NT2/D1 (cell line): Measurements from ENCODE around the gene DIS3L2.

Source experiments
- DNase-seq: peaks from one replicate; pipeline ENCODE4 v3.0.0-alpha.2; 2011; ENCODE audit warnings: low read depth, low spot score
- H3K27me3 ChIP-seq: 2 replicates; pipeline ENCODE4 v1.6.0; 2011; ENCODE audit warnings: mild to moderate bottlenecking; ENCODE audit not compliant: insufficient read length, insufficient read depth
- H3K36me3 ChIP-seq: 2 replicates; pipeline ENCODE4 v1.6.1; 2011; ENCODE audit warnings: mild to moderate bottlenecking, low read length, mixed read lengths; ENCODE audit not compliant: insufficient read depth, insufficient read length
- H3K4me1 ChIP-seq: 2 replicates; pipeline ENCODE4 v1.5.1; 2011; ENCODE audit not compliant: insufficient read depth, insufficient read length
- H3K4me3 ChIP-seq: 2 replicates; pipeline ENCODE4 v1.5.1; 2011; ENCODE audit warnings: low read depth; ENCODE audit not compliant: insufficient read length
- H3K9ac ChIP-seq: 2 replicates; pipeline ENCODE4 v1.6.0; 2011; ENCODE audit warnings: low read depth; ENCODE audit not compliant: insufficient read length
- H3K9me3 ChIP-seq: 2 replicates; pipeline ENCODE4 v1.5.1; 2011; ENCODE audit warnings: mild to moderate bottlenecking, low read length; ENCODE audit not compliant: insufficient read depth
- SUZ12 ChIP-seq: IDR thresholded peaks from 2 replicates; pipeline ENCODE4 v1.6.1; 2011; ENCODE audit not compliant: insufficient read length, insufficient read depth; ENCODE audit errors: extremely low read depth
- YY1 ChIP-seq: IDR thresholded peaks from 2 replicates; pipeline ENCODE4 v1.6.1; 2011; ENCODE audit not compliant: insufficient read length, insufficient read depth
- ZNF274 ChIP-seq: IDR thresholded peaks from 2 replicates; pipeline ENCODE4 v1.6.1; 2011; ENCODE audit warnings: mild to moderate bottlenecking, low read depth, low read length

Gene DIS3L2

DNA sequence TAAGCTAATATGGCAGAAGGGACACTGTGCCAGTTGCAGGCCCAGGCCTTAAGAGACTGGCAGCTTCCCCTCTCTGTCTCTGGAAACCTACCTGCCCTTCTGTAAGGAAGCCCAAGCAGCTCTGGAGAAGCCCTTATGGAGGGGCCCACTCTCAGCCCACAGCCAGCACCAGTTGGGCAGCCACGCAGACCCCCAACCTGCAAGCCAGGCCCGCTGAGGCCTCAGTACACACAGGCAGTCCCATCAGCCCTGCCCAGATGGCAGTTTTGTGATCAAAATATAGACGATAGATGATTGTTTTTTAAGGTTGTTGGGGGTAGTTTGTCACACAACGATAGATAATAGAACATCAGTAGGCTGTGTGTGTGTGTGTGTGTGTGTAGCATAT, 380.2 kb downstream of the DIS3L2 start:
- Histone ChIP-seq H3K4me1 (peaks cover 7% of the 10 kb centered on the region), H3K27me3 (no peaks in the 10 kb centered on the region), H3K36me3 (peaks cover 8% of the 10 kb centered on the region), H3K9me3 (no peaks in the 10 kb centered on the region), H3K4me3 (no peak overlapping the region), H3K9ac (no peak overlapping the region)
- DNase-seq, result no peak
- TF ChIP-seq SUZ12 (no peak), ZNF274 (no peak), YY1 (no peak)

DNA sequence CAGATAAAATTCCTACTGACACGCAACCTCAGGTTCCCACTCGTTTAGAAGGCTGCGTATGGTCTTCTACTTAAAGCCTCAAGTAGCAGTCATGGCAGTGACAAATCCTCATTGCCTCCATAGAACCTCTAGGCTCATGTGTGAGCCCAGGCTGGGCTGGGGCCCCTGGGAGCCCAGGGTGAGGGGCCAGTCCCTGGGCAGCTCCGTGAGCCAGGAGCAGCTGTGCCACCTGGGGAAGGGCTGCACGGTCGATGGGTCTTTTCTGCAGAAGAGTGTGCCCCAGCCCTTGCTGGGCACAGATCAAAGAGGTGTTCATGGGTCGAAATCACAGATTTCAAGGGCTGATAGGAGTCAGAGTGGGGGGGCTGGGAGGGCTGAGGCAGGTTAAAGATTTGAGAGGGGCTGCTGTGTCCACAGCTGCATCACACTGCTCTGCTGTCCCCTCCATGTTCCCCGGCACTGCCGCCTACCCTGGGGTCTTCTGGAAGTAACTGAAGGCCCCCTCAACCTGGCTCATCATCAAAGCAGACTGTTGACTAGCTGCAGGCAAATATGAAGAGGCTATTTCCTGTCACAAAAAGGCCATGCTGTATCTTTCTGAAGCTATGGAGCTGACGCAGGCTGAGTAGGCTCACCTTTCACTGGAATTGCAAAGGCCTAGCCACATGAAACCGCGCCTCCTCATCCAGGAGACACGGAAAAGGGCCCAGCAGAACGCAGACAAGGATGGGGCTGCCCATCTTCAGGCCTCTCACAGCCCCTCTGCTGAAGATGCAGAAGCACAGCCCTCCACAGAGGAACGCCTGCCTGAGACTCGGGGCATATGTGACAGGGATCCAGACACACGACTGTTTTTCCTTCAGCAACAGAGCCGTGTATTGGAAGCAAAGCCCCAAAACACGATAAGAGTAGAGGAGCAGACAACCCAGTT, 381.4 kb downstream of the DIS3L2 start:
- no peak overlapping the region for H3K9ac ChIP-seq
- H3K27me3 ChIP-seq, result no peaks in the 10 kb centered on the region
- no peaks in the 10 kb centered on the region for H3K9me3 ChIP-seq
- H3K36me3 ChIP-seq, result peaks cover 2% of the 10 kb centered on the region
- TF ChIP-seq ZNF274, result no peak
- no peak for TF ChIP-seq SUZ12
- TF ChIP-seq YY1, result no peak
- H3K4me3 ChIP-seq, result no peak overlapping the region
- no peak for DNase-seq
- peaks cover 7% of the 10 kb centered on the region for H3K4me1 ChIP-seq

DNA sequence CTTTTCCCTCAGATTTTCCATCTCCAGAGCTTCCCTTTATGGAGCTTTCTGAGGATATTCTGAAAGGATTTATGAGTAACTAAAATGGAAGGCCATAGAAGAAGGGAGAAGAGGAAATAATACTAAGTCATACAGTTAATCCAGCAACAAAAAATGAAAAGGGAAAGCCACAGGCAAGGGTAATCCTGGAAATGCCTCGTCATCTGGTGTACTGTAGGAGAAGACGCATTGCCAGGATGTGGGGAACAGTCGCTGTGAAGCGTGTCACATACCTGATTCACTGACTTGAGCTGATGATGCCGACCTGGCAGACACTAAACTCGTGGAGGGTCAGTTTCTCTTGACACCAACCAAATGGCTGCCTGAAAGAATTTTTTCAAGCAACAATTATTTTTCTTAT, 382.3 kb downstream of the DIS3L2 start:
- TF ChIP-seq YY1 (no peak), SUZ12 (no peak), ZNF274 (no peak)
- Histone ChIP-seq H3K4me3 (no peak overlapping the region), H3K9ac (no peak overlapping the region), H3K9me3 (no peaks in the 10 kb centered on the region), H3K4me1 (peaks cover 7% of the 10 kb centered on the region), H3K36me3 (peaks cover 2% of the 10 kb centered on the region), H3K27me3 (no peaks in the 10 kb centered on the region)
- no peak for DNase-seq

DNA sequence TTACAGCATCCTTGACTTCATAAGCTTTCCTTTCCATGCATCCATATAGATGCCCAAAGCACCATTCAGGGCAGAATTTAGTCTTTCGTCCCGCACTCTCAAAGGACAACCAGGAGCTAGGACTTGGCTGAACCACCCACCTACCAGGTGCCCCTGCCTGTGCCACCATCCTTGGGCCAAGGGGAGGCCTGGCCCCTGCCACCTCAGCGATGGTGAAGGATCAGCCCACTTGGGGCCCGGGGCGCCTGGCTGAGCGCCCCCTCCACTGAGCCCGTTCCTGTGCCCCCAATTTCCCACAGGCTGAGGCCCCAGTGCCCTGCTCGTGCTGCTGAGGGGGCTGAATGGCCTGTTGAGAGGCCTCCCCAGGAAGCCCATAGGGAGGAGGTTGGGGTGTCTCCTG, 383.7 kb downstream of the DIS3L2 start:
- H3K4me1 ChIP-seq, result no peaks in the 10 kb centered on the region
- TF ChIP-seq ZNF274 (no peak), YY1 (no peak), SUZ12 (no peak)
- peaks cover 2% of the 10 kb centered on the region for H3K36me3 ChIP-seq
- no peak overlapping the region for H3K9ac ChIP-seq
- no peaks in the 10 kb centered on the region for H3K9me3 ChIP-seq
- no peak overlapping the region for H3K4me3 ChIP-seq
- no peaks in the 10 kb centered on the region for H3K27me3 ChIP-seq
- DNase-seq, result no peak

DNA sequence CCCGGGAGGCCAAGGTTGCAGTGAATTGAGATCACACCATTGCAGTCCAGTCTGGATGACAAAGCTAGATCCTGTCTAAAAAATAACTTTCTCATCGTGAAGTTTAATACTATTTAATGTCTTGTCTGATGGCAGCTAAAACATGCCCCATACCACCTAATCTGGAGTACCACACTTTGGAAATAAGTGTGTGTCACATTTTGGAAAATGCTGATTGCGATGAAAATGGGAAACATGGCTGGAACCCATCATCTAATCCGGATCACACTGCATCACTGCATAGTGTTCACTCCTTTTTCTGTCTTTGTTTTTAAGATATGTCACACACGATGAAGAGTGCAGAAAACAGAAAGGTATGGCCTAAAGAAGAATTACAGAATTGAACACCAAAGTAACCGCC, 385.9 kb downstream of the DIS3L2 start:
- Histone ChIP-seq H3K4me3 (no peak overlapping the region), H3K4me1 (no peaks in the 10 kb centered on the region), H3K9me3 (peaks cover 7% of the 10 kb centered on the region; the same call in 1 of the 2 replicates), H3K36me3 (no peaks in the 10 kb centered on the region), H3K27me3 (no peaks in the 10 kb centered on the region), H3K9ac (no peak overlapping the region)
- no peak for DNase-seq
- TF ChIP-seq ZNF274 (no peak), SUZ12 (no peak), YY1 (no peak)

DNA sequence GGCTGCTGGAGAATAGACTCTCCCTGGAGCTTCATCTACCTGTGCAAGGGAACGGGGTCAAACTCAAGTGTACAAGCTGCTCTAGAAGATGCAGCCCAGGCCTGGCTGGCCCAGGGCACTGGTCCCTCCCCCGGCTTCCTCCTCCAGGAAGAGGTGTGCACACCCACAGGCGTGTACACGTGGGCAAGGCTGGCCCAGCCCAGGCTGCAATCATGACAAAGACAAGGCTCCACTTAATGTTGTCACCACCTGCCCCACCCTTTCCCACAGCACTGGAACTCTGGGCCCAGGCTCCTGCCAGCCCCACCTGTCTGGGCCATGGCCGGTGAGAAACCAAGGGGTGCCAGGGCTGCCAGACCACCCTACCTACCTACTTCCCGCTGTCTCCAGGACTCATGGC, 387.4 kb downstream of the DIS3L2 start:
- TF ChIP-seq YY1 (no peak), ZNF274 (no peak), SUZ12 (no peak)
- DNase-seq, result no peak
- no peaks in the 10 kb centered on the region for H3K36me3 ChIP-seq

DNA sequence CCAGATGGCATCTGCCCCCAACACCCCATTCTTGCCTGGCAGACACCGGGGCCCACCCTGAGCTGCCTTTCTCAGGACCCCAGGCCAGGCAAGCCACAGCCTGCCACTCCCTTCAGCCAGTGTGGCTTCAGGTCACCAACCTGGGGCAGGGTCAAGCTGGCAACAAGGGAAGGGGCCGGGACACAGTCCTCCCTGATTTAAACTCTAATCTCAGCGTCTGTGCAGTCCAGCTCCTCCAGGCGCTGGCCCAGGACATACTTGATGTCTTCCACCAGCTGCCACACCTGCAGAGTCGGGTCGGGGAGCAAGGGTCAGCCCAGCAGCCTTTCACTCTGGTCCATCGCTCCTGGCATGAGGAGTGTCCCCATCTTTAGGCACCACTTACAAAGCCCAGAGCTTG, 388.0 kb downstream of the DIS3L2 start:
- H3K4me1 ChIP-seq, result no peaks in the 10 kb centered on the region
- no peaks in the 10 kb centered on the region for H3K27me3 ChIP-seq
- no peaks in the 10 kb centered on the region for H3K36me3 ChIP-seq
- TF ChIP-seq SUZ12, result no peak
- no peak for TF ChIP-seq YY1
- no peak for TF ChIP-seq ZNF274
- no peak overlapping the region for H3K9ac ChIP-seq
- no peak for DNase-seq
- H3K9me3 ChIP-seq, result peaks cover 23% of the 10 kb centered on the region; the same call in 1 of the 2 replicates
- H3K4me3 ChIP-seq, result no peak overlapping the region

More for the DNA sequence above, 387.4 kb downstream of the DIS3L2 start:
- no peaks in the 10 kb centered on the region for H3K4me1 ChIP-seq
- H3K9me3 ChIP-seq, result peaks cover 17% of the 10 kb centered on the region; the same call in 1 of the 2 replicates
- no peak overlapping the region for H3K9ac ChIP-seq
- H3K4me3 ChIP-seq, result no peak overlapping the region
- no peaks in the 10 kb centered on the region for H3K27me3 ChIP-seq
